NCI-H187 (cell line): Measurements from ENCODE around the gene ANKRD2.
A peak's percentile ranks its signal among the peaks of the same experiment; 100 is the strongest.

ENCODE experiments used
- DNase-seq, 2 experiments: peaks; one replicate each; lab custom pipeline; 2025; lab: John Stamatoyannopoulos, UW

Gene ANKRD2

DNA sequence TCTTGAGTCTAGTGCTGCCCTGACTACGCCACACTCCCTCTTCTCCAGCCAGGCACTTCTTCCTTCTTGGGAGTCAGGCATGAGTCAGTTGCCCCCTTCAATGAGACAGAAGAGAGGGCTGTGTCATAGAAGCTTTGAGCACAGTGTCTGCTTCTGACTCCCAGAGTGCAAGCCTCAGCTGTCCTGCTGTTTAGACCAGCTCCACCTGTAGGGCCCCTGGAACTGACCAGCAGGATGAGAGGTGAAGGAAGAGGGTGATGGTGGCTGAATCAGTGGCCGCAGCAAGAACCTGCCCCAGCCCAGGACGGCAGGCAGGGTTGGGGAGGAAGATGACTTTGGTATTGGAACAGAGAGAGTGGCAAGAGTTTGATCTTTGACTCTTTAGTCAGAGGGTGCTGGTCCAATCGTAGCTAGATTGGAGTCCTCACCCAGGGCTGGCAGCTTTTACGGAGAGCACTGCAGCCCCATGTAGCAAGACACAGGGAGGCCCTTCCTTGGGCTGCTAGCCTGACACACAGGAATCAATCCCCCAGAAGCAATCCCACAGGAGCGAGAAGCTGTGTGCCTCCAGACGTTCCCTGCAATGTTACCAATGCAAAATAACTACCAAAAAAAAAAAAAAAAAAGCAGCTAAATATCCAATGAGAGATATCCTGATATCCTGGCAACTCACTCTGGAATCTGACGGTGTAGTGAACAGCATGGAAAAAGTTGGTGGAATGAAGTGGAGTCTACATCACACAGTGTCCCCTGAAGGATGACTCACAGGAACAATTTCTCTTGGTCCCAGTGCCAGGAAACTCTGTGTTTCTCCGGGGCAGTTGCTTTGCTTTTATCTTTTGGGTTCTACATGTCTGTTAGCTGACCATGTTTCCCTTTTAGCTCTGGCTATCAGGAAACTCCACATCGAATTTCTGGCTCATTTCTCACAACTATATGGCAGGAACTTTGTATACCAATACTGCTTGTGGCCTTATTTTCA, 23.8 kb downstream of the ANKRD2 start:
- DNase-seq, result no peak

DNA sequence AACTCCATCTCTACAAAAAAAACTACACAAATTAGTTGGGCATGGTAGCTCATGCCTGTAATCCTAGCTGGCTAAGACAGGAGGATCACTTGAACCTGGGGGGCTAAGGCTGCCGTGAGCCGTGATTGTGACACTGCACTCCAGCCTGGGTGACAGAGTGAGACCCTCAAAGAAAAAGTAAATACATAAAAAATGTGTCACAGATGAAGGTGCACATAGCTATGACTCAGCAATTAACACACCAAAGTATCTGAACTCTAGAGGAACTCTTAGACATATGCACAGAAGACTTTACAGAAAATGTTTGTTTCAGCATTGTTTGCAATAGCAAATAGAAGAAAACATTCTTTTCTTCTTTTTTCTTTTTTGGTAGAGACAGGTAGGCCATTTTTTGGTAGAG, 25.2 kb downstream of the ANKRD2 start:
- no peak for DNase-seq

DNA sequence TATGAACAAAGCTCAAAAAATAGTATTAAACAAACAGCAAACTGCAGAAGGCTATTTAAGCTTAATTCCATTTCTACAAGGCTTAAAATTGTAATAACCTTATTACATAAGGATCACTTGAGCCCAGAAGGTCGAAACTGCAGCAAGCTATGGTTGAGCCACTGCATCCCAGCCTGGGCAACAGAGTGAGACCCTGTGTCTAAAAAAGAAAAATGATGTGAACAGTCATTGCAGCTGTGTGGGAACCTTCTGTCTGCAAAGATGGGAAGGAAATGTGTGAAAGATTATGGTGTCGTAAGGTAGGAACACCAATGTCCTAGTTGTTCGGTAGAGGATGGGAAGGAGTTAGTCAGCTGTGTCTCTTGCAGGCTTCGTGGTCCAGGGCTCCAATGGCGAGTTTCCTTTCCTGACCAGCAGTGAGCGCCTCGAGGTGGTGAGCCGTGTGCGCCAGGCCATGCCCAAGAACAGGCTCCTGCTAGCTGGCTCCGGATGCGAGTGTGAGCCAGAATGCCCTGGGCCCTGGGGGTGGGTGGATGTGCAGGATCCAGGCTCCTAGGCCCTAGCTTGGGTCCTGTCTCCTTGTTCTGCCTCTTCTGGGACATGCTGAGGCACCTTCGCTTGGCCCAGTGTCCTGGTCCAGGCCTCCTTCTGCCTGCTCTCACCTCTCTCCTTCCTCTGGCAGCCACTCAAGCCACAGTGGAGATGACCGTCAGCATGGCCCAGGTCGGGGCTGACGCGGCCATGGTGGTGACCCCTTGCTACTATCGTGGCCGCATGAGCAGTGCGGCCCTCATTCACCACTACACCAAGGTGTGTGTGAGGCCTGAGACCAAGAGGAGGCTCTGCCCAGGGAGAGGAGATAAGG, 26.1 kb downstream of the ANKRD2 start:
- DNase-seq, result no peak

DNA sequence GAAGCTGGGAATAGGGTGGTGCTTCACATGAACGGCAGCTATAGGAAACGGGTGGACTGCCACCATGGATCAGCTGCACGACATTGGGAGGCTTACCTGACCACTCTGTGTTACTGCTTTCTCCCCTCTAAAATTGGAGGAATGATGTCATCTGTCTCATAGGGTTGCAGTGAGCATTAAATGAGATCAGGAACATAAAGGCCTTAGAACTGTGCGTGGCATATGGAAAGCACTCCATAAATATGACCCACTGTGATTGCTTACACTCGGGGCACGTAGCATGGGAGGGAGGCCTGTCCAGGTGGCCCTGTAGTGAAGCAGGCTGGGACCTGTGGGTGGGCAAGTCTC, 26.7 kb downstream of the ANKRD2 start:
- no peak for DNase-seq

DNA sequence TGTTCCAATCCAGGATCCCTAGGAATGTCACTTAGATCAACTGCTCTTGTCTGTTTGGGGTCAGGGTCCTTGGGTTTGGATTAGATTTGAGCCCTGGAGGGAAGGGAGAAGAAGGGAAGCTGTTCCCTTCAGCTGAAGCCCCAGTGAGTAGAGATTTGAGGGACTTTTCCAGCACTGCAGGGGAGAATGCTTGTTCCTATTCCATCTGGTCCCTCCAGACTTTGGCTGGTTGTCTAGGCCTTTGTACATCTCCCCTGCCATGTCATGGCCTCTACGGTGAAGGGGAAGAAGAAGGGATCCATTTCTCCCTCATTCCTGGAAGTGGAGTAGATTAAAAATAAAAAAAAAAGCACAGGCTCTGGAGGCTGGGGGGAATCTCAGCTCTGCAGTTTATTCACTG, 28.0 kb downstream of the ANKRD2 start:
- no peak for DNase-seq

DNA sequence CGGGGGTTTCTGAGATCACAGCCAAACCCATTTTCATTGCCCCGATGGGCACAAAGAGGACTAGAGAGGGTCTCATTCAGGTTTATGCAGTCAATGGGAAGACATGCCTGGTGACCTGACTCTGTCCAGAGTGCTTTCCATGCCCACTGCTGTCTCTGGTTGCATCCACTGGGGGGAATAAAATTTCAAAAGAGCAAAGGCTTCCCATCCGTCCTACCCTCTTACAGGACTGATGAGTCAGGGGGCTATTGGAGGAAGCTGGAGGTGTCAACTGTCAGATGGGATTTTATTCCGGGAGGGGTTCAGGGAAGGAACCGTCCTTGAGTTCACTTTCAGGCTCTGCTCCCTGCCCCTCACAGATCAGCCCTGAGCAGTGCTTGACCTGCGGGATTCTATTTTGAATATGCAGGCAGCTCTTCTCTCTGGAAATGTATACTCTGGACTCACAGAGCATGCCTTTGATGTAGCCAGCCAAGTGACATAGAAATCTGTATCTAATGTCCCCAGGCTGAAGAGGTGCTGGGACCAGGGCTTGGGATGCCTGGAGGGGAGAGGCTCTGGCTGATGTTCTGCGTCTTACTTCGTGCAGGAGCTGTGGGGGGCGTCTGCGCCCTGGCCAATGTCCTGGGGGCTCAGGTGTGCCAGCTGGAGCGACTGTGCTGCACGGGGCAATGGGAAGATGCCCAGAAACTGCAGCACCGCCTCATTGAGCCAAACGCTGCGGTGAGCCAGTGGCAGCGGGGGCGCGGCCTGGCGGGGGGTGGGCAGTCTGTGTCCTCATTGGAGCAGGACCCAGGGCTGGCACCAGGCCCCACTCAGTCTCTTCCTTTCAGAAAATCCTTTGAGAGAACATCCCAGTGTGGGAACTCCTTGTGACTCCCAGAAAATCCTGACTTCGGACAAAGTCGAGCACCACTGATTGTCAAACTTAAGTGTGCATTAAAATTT, 29.0 kb downstream of the ANKRD2 start:
- DNase-seq, result no peak

DNA sequence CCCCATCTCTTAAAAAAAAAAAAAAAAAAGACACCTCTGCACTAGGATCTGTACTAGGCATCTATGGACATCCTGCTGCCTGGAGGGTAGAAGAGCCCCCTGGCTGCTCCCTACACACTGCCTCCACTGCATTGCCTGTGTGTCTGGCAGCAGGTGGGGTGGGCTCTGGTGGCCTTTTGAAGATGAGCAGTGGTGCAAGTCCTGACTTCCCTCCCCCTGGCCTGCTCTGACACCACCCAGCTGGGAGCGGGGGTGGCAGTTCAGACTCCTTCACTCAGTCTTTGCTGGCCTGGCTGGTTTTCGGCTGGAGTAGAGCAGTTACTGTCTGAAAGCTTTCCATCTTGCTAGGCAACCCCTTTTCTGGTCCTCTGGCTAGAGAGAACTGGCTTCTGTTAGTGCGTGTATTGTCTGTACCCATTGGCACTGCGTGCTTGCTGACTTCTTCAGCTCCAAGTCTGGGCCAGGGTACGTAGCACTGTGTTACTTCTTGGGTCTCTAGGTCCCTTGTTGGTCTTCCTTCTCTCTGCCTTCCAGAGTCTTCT, 34.6 kb downstream of the ANKRD2 start:
- DNase-seq, result no peak

DNA sequence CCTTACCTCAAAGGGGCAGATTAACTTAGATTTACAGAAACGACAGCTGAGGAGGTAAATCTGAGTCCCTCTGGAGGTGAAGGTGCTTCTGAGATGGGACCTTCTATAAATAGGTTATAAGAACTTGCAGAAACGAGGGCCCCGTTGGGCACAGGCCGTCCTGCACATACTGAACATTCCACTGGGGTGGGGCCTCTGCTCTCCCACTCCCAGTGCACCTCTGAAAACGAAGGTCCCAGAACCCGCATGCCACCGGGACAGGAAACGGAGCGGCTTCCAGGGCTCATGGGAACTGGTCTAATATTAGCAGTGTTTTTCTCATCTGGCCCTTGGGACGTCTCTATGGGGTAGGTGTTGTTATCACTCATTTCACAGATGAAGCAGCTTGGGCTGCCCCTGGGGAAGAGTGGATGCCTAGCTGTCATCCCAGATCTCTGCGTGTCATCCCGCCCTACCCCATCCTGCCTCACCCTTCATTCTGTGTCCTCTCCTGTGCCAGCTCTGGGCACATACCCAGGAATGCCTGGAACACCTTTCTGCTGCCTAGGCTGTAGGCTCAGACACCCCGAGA, 36.5 kb downstream of the ANKRD2 start:
- no peak for DNase-seq

DNA sequence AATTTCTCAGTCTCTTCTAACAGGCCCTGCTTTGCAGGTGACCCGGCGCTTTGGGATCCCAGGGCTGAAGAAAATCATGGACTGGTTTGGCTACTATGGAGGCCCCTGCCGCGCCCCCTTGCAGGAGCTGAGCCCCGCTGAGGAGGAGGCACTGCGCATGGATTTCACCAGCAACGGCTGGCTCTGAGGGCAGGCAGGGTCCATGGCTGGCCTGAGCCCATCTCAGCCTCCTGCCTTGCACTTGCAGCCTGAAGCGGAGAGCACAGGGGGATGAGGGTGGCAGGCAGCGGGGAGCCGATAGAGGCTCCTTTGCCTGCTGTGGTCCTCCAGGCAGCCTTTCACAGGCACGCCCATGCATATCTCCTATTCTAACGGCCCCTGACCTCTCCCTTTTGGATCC, 38.9 kb downstream of the ANKRD2 start:
- no peak for DNase-seq

DNA sequence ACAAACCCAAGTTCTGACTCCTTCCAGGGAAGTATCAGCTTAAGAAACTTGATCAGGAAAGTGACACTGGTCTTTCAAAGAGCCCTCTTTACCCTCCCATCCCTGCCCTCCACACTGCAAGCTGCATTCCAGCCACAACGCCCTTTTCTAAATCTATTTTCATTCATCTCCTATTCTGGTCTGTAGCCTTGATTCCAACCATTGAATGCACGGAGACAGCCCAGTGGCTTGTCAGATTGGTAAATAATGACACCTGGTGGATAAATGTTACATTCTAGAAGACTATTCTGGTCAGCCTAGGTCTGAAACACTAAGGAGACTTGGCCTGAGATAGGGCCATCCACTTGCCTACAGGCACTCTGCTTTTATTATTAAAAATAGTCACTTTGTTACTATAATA, 39.8 kb downstream of the ANKRD2 start:
- no peak for DNase-seq

DNA sequence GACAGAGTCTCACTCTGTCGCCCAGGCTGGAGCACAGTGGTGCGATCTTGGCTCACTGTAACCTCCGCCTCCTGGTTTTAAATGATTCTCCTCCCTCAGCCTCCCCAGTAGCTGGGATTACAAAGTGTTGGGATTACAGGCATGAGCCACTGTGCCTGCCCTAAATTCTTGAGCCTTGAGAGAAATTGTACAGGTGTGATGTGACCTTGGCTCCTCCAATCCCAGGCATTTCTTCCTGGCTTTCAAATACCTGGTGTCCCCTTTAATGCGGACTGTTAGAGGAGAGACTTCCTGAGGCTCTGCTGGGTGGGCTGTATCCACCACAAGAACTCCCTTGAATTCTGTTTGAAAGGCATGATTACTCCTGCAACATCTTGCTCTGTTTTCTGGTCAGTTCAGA, 45.7 kb downstream of the ANKRD2 start:
- DNase-seq, result no peak

DNA sequence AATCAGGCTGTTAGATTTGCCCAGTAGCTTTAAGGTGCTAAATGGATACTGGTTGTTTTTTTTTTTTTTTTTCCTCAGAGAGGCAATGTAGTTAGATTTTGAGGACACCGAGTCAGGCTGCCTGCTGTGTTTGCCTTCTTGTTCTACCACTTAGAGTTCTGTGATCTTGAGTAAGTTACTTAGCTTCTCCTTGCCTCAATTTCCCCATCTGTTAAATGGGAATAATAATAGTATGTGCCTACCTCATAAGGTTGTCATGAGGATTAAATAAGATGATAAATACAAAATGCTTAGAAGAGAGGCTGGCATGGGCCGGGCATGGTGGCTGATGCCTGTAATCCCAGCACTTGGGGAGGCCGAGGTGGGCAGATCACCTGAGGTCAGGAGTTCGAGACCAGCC, 46.2 kb downstream of the ANKRD2 start:
- DNase-seq, result no peak

DNA sequence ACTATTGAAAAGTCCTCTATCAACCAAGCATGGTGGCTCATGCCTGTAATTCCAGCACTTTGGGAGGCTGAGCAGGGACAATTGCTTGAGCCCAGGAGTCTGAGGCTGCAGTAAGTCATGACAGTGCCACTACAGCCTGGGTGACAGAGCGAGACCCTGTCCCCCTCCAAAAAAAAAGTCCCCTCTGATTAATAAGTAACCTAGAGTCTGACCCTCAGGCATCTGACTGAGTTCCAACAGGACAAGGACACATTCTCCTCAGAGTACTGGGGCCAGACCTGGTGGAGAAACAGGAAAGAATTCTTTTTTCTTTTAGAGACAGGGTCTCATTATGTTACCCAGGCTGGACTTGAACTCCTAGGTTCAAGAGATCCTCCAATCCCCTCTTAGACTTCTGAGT, 50.7 kb downstream of the ANKRD2 start:
- no peak for DNase-seq

DNA sequence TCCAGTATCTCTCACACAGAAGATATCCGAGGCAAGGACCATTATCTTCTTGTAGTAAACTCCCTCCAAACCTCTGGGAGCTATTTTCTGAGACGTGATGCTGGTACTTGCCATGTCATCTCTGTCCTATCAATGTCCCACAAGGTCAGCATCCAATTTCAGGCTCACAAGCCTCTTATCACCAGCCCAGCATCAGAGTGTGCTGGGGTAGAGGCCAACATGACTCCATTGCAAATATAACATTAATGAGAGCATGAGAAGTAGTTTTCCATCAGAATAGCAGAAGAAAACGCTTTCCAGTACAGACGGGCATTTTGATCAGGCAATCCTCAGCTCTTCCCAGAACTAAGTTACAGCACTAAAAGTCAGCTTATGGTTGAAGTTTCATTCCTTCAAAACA, 55.2 kb downstream of the ANKRD2 start:
- no peak for DNase-seq

DNA sequence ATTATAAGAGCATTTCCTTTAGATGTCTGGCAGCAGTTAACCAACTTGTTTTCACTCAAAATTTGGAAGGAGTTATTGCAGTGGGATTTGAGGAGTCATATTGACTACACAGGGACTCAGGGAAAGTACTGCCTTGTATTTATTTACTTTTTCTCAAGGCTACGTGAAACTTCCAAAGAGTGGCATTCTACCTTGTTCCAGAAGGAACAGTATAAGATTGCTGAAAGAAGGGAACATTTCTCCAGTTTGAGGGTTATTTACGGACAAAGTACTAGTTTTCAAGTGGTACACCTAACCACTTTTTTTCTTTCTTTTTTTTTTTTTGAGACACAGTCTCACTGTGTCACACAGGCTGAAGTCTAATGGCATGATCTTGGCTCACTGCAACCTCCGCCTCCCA, 55.6 kb downstream of the ANKRD2 start:
- DNase-seq, result no peak

DNA sequence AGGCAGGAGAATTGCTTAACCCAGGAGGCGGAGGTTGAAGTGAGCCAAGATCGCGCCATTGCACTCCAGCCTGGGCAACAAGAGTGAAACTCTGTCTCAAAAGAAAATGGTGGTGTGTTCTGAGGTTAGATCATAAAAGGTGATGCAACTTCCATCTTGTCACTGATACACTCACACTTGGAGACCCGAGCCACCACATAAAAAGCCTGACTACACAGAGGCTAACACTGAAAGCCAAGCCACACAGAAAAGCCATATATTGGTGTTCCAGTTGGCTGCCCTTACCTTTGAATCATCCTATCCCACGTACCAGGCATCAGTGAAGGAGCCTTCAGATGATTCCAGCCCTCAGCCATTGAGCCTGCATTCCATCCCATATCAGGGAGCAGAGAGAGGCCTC, 56.7 kb downstream of the ANKRD2 start:
- DNase-seq, result no peak

DNA sequence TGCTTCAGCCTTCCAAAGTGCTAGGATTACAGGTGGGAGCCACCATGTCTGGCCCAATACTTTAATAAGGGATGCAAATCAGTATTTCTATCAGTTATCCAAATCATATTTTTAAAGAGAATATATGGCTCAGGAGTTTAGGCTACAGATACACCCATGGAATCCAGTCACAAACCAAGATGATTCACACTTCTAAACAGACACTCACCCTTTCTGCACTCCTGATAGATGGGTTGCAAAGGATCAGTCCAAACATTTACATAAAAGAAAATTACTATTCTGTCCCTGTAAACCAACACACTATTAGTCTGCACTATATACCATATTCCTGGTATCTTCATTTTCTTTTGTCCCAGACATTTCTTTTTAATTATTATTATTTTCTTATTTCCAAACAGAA, 58.5 kb downstream of the ANKRD2 start:
- no peak for DNase-seq

DNA sequence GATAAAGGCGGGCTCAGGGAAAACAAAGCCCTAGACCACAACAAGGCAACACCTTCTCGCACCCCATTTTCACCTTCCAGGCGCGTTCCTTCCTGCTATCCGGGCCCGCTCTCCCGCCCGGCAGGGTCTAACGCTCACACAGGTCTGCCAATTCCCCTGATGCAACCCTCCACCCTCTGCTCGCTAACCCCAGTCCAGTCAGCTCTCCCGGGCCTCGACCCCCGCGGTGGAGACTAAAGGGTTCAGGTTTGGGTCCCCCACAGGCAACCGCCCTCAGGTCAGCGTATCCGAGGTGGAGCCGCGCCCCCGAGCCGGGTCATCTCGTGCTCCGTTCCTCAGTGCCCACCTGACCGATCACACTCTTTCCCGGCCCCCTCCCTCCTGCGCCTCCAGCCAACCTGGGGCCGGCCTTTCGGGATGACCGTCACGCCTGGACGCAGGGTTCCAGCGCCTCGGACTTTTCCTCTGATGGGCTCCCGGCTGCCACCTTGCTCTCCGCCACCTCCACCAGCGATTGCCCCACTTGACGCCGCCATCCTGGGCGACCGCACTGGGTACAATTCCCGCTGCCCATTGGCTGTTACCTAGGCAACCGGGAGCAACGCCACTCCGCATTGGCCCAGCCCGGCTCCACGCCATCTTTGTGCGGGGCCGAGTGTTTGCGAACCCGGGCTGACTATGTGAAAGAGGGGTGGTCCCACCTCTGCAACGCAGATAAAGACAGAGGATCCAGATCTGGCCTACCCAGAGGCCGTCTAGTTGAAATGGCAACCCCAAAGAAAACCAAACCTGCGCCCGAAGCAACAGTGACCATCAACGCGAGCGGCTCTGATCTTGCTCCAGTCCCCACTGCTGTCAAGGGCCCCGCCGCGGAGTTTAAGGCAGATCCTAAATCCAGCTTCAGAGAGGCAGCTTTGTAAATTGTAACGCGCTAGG, 60.6 kb downstream of the ANKRD2 start, which contains the start of gene MORN4:
Gene MORN4 (minus strand): TSS at position 552 of the 936 bp plus-strand sequence. CDS start 13,847 bp downstream, outside the sequence.
- DNase-seq, result peak; percentile 50 to 82
